Pancreas (tissue), 10 donors: ENCODE measurements around the gene SNIP1. TPM values are rescaled to one million over a fixed set of nuclear protein-coding genes. Genes with fewer than 3 reads are reported as not detected.

Experiments used
- ATAC-seq, 4 donors: fragments of 200-7000 bp; cut with Tn5 transposase; one replicate each; pipeline versions ENCODE4 v1.8.0 to v1.9.1; 2020; ENCODE audit warnings: mild to moderate bottlenecking in 4 of 4, moderate library complexity in 4 of 4
- DNase-seq, 6 donors: peaks; one replicate each; pipeline ENCODE4 v3.0.0-alpha.2; 2020
- FAIRE-seq: peaks from 2 replicates; lab custom pipeline; 2012; peaks lifted over from hg19 to GRCh38; lab: Jason Lieb, UNC
- H3K27ac ChIP-seq, 4 donors: fragments of 200-600 bp; sonication (generic); 1 replicate in 3 of 4; 2 replicates in 1 of 4; pipeline versions ENCODE4 v1.5.0 to v1.8.0; 2020
- H3K27me3 ChIP-seq, 4 donors: fragments of 200-600 bp; one replicate each; pipeline ENCODE4 v1.8.0; 2021
- H3K36me3 ChIP-seq, 3 donors: fragments of 200-600 bp; sonication (generic) in 1 of 3; one replicate each; pipeline versions ENCODE4 v1.5.0 to v1.8.0; 2020 to 2021
- H3K4me1 ChIP-seq, 3 donors: fragments of 200-600 bp; one replicate each; pipeline ENCODE4 v1.8.0; 2021
- H3K4me3 ChIP-seq, 4 donors: fragments of 200-600 bp; sonication (generic) in 2 of 4; one replicate each; pipeline versions ENCODE4 v1.5.0 to v1.8.0; 2020 to 2021
- H3K9me3 ChIP-seq, 4 donors: fragments of 200-600 bp; one replicate each; pipeline ENCODE4 v1.8.0; 2021
- CTCF ChIP-seq, 4 donors: fragments of 200-600 bp; sonication (generic) in 3 of 4; IDR thresholded peaks; one replicate each; pipeline versions ENCODE4 v1.5.0 to v1.8.0; 2021; ENCODE audit warnings: antibody characterized with exemption in 4 of 4
- WGBS, 2 donors: extraction: QIAGEN DNeasy Blood & Tissue Kit; methylation state at CpG; one replicate each; pipeline ENCODE4 v1.1.7; 2013; 5-methylcytosine and 5-hydroxymethylcytosine counted together
- intact Hi-C, 3 donors: fragments of 100-400 bp; cut with DNase I; formaldehyde crosslinking; loops; one replicate each; pipeline versions ENCODE4 v1.11.1 to v1.14.2; 2022
- polyA plus RNA-seq, 2 donors: library from polyadenylated mRNA; stranded (reverse); fragments of 200-250 nt; gene quantifications; one replicate each; pipeline ENCODE4 v1.2.3, GENCODE V29; 2013
- total RNA-seq, 6 donors: library from RNA; stranded (reverse); fragmentation: NEBNext Ultra II Directional in 4 of 6; extraction: Animal tissue kit (Norgen Biotek cat#: 25700) in 4 of 6; gene quantifications; one replicate each; pipeline versions ENCODE4 v1.2.1 to v1.2.4, GENCODE V29; 2021 to 2023
- donor health status: healthy with polysubstance abuse.
- donor health status: DM: no; HTN: no; CAD: no; lungs with moderate emphysema.
- donor health status: DM: no; HTN: no; CAD: no.
- donor health status: control.
- donor health status: control.
- donor health status: Bipolar disorder and iron deficiency.
- donor health status: DM: yes; HTN: yes; CAD: no.
- donor health status: DM: no; HTN: no; CAD: no.
- donor health status: DM: no; HTN: no; CAD: no.
- donor health status: DM: yes; HTN: yes; CAD: no.

The SNIP1 gene
- total and polyA plus RNA-seq, 8 donors: 2.7 to 7.8 (median 6.8) TPM

DNA sequence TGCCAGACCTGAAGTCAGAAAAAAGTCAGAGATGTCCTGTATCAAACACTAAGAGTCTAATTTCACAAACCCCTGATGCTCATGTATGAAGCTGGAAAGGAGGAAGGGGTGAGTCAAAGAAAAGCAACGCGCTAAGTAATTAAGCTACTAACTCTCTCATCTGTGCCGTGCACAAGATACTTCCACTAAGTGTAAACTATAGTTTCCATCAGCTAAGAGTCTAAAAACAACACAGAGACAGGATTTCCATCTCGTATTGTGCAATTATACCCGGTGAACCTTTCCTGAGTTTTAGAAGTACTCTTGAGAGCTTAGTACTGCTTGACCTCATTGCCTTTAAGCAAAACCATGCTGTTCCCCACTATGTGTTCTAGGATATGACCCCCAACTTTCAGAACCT lies 21.6 kb upstream of the SNIP1 start:
- DNase-seq (no peak), ATAC-seq (peak in 1 of 4 donors; percentile 17), FAIRE-seq (no peak)
- Histone ChIP-seq H3K4me3 (no peak overlapping the region), H3K9me3 (no peaks in the 10 kb centered on the region), H3K27me3 (no peaks in the 10 kb centered on the region), H3K27ac (no peak overlapping the region), H3K36me3 (peaks cover 13 to 75% (median 32%) of the 10 kb centered on the region in 3 donors), H3K4me1 (no peaks in the 10 kb centered on the region)
- intact Hi-C loops: no loop called here
- 90 to 91% methylated on average over 5 of the region's 5 CpGs for WGBS, 2 donors
- TF ChIP-seq CTCF (IDR thresholded peaks at IDR 0.05): no peak

DNA sequence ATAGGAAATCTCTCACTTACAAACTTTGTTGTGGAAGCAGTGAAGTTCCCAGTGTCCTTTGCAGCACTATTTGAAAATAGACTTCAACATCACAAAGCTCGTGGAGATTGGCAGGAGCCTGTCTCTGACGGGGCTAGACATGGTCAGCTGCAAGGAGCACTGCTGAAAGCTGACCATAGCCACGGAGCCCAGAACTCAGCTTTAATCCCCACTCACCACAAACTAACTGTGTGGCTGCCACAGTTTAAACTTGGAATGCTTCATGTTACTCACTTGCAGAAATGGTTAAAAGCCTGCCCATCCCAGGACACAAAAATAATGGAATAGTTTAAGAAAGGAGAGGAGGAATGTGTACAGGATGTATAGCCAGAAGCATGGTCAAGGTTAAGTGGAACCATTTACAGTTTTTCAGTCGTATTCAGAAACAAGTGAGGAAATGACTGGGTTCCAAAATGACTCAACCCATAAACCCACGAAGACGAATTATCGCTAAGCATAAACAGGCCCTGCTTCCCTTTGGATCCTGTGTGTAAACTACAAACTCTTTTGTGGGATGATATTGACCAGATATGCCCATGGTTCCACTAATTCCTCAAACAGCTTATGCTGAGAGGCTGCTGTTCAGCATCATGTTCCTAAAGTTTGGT lies 20.9 kb upstream of the SNIP1 start:
- no peaks in the 10 kb centered on the region for H3K27me3 ChIP-seq
- FAIRE-seq (no peak), DNase-seq (no peak), ATAC-seq (peak in 1 of 4 donors; percentile 50)
- H3K36me3 ChIP-seq: peaks cover 13 to 76% (median 32%) of the 10 kb centered on the region in 3 donors
- H3K4me1 ChIP-seq: no peaks in the 10 kb centered on the region
- TF ChIP-seq CTCF (IDR thresholded peaks at IDR 0.05): no peak
- no peak overlapping the region for H3K27ac ChIP-seq
- intact Hi-C loops: no loop called here
- H3K9me3 ChIP-seq: no peaks in the 10 kb centered on the region
- H3K4me3 ChIP-seq: no peak overlapping the region
- 80 to 91% methylated on average over 7 of the region's 7 CpGs for WGBS, 2 donors

DNA sequence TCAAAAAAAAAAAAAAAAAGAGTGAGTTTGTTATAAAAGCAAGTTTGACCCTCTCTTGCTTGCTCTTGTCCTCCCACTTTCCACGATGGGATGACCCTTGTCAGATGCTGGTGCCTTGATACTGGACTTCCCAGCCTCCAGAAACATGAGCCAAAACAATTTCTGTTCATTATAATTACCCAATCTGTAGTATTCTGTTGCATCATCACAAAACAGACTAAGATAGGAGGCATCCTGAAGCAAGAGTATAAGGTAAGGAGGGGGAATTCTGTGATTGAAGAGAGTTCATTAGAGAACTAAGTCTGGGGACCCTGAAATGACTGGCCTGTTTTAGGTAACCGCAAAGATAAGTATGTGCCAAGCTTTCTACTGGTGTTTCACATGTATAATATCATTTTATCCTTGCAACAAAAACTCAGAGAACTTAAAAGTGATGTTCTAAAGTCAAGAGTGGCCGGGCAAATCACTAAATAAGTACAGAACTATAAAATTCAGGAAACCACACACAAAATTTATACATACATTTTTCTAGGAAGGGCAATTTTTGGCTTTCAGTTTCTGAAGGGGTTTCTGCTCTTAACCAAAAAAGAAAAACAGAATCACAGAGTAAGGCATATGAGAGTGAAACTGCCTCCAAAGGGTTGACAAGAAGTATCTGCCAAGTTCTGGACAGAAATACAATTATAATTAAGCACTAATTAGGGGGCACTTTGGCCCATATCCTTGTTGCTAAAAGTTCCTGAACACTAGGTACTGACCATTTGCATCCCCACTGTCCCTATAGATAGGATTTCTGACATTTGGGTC lies 16.6 kb upstream of the SNIP1 start:
- no peak for FAIRE-seq
- no peak for TF ChIP-seq CTCF (IDR thresholded peaks at IDR 0.05)

GRCh38 chr1:37567023-37567422 lies 12.9 kb upstream of the SNIP1 start:
- H3K4me3 ChIP-seq: no peak overlapping the region
- no peaks in the 10 kb centered on the region for H3K4me1 ChIP-seq
- intact Hi-C loops: no loop called here
- 75 to 80% methylated on average over 3 of the region's 3 CpGs for WGBS, 2 donors
- FAIRE-seq (no peak), DNase-seq (no peak), ATAC-seq (peak in 3 of 4 donors; percentile 25 to 55 (median 53))
- no peaks in the 10 kb centered on the region for H3K27me3 ChIP-seq
- peaks cover 0 to 61% (median 35%) of the 10 kb centered on the region in 3 donors for H3K36me3 ChIP-seq
- H3K9me3 ChIP-seq: no peaks in the 10 kb centered on the region
- no peak for TF ChIP-seq CTCF (IDR thresholded peaks at IDR 0.05)
- no peak overlapping the region for H3K27ac ChIP-seq

More for the DNA sequence above, 16.6 kb upstream of the SNIP1 start:
- 92 to 95% methylated on average over 3 of the region's 3 CpGs for WGBS, 2 donors
- DNase-seq: no peak
- no peak for ATAC-seq
- no peaks in the 10 kb centered on the region for H3K9me3 ChIP-seq
- H3K36me3 ChIP-seq: peaks cover 13 to 84% (median 57%) of the 10 kb centered on the region in 3 donors
- H3K27me3 ChIP-seq: no peaks in the 10 kb centered on the region
- intact Hi-C loops: no loop called here
- H3K4me3 ChIP-seq: no peak overlapping the region
- H3K27ac ChIP-seq: no peak overlapping the region
- H3K4me1 ChIP-seq: no peaks in the 10 kb centered on the region
